GM12891 (cell line): Measurements from ENCODE around the gene SIGLEC1.

Experiments used
- PAX5 ChIP-seq: IDR thresholded peaks from 2 replicates; pipeline ENCODE4 v1.6.1; 2011; ENCODE audit warnings: low read length, moderate library complexity, mild to moderate bottlenecking; ENCODE audit not compliant: insufficient read depth, severe bottlenecking
- POLR2A ChIP-seq: IDR thresholded peaks from 2 replicates; pipeline ENCODE4 v1.6.1; 2011; ENCODE audit warnings: low read depth, low read length, control low read depth
- POLR2AphosphoS5 ChIP-seq: IDR thresholded peaks from 2 replicates; pipeline ENCODE4 v1.6.1; 2011; ENCODE audit warnings: low read depth, low read length, control low read depth
- POU2F2 ChIP-seq: IDR thresholded peaks from 2 replicates; pipeline ENCODE4 v1.6.1; 2011; ENCODE audit warnings: low read depth, mild to moderate bottlenecking, control low read depth, low read length, moderate library complexity
- SPI1 ChIP-seq: IDR thresholded peaks from 2 replicates; pipeline ENCODE4 v1.6.1; 2011; ENCODE audit warnings: low read depth, low read length, control low read depth
- TAF1 ChIP-seq: IDR thresholded peaks from 2 replicates; pipeline ENCODE4 v1.6.1; 2011; ENCODE audit warnings: low read depth, low read length, control low read depth

DNA sequence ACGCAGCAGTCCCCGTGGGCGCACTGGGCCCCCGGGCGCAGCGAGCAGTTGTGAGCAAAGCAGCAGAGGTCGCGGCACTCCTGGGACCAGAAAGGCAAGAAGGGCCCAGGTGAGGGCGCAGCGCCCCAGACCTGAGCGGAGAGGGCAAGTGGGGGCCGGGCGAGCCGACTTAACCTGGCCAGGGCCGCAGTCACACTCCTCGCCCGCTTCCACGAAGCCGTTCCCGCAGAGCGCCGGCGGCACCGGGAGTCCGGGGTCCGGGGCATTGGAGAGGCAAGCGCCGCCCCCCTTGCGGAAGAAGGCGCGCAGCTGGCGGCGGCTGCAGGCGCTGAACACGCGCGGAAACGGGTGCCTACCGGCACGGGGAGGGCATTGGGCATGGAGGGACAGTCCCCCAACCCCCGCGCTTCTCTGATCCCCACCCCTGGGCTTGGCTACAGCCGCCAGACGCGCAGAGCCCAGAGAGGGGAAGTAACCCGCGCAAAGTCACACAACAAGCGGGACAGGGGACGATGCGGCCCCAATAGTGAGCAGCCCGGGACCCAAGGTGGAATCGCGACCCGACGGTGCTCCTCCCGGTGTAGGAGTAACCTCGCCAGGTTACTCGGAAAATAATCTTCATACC lies 39.7 kb downstream of the SIGLEC1 start:
- TF ChIP-seq POLR2AphosphoS5 (no peak), POLR2A (no peak), POU2F2 (no peak), TAF1 (no peak), SPI1 (no peak), PAX5 (no peak)
